ENCODE data around the gene MAP6. TPM values are rescaled to one million over a fixed set of nuclear protein-coding genes. Genes with fewer than 3 reads are reported as not detected.

MAP6 gene
- total RNA-seq, 6 experiments from 2014 or later: 0.26 to 0.86 (median 0.58) TPM

DNA sequence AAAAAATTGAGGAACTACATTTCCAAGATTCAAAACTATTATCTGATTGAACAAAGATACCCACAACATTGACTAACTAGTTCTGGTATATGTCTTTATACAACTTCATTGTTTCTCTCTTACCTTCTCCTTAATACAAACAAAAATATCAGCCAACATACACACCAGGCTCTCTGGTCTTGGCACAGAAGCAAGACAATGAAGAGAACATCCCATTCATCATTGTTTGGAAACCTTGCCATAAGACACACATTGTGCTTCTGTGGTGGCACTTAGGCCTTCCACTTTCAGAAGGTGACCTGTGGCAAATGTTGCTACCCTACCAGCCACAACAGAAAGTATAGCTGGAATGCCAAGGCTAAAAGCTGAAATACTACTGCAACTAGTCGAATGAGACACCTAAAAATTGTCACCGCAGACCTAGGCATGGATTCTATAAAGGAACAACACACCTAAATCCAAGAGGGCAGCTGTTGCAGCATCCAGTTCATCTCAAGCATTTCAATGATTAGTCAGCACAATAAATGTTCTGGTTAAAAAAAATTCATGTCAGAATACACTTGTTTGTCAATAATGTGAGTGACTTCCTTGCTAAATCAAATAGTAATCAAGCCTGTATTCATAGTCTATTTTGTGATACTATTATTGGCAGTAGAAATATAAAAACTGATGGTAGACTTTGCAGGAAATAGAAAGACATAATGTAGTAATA lies 26.3 kb downstream of the MAP6 start:
- WGBS (ENCODE audit: insufficient coverage, low coverage, low lambda C conversion rate, missing lambda C conversion rate): 78% methylated on average over 2 of the region's 2 CpGs
- no peak for DNase-seq
- intact Hi-C loops (cut with DNase I): no loop called here
- no peak for ATAC-seq
- Histone ChIP-seq H3K4me3 (no peak overlapping the region), H3K4me1 (no peaks in the 10 kb centered on the region), H3K9me3 (peaks cover 0 to 3% (median 0%) of the 10 kb centered on the region in 4 donors), H3K27me3 (no peaks in the 10 kb centered on the region), H3K36me3 (no peaks in the 10 kb centered on the region), H3K27ac (no peak overlapping the region)
- TF ChIP-seq, protein P1, sequence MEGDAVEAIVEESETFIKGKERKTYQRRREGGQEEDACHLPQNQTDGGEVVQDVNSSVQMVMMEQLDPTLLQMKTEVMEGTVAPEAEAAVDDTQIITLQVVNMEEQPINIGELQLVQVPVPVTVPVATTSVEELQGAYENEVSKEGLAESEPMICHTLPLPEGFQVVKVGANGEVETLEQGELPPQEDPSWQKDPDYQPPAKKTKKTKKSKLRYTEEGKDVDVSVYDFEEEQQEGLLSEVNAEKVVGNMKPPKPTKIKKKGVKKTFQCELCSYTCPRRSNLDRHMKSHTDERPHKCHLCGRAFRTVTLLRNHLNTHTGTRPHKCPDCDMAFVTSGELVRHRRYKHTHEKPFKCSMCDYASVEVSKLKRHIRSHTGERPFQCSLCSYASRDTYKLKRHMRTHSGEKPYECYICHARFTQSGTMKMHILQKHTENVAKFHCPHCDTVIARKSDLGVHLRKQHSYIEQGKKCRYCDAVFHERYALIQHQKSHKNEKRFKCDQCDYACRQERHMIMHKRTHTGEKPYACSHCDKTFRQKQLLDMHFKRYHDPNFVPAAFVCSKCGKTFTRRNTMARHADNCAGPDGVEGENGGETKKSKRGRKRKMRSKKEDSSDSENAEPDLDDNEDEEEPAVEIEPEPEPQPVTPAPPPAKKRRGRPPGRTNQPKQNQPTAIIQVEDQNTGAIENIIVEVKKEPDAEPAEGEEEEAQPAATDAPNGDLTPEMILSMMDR (IDR thresholded peaks at IDR 0.05): no peak
- no peak for TF ChIP-seq POLR2A (IDR thresholded peaks at IDR 0.05)

DNA sequence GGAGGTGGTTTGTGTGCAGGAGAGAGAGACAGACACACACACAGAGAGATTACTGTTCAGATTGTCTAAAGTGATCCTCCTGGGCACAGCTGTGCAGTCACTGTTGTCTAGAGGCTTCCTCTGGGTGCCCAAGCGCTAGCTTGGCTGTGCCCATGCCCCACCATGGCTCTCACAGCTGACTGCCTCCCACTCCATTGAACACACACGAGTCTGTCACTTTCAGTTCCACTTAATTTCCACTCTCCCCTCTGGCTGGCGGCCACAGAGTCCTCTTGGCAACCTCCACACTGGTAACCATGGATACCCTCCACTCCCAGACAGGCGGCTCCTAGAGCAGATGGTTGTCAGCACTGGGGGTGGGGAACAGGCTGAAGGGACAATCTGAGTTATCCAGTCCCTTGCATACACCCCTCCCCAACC lies 29.1 kb downstream of the MAP6 start:
- no peak overlapping the region for H3K4me3 ChIP-seq
- peak; percentile 57 to 75 (median 67) for DNase-seq
- H3K27ac ChIP-seq: no peak overlapping the region
- intact Hi-C loops (cut with DNase I): no loop called here
- no peaks in the 10 kb centered on the region for H3K36me3 ChIP-seq
- 28% methylated on average over 4 of the region's 4 CpGs for WGBS (ENCODE audit: insufficient coverage, low coverage, low lambda C conversion rate, missing lambda C conversion rate)
- no peak for TF ChIP-seq POLR2A (IDR thresholded peaks at IDR 0.05)
- TF ChIP-seq, protein P1 (IDR thresholded peaks at IDR 0.05): no peak
- H3K4me1 ChIP-seq: no peaks in the 10 kb centered on the region
- ATAC-seq: peak; percentile 80 to 90 (median 86)
- no peaks in the 10 kb centered on the region for H3K9me3 ChIP-seq
- no peaks in the 10 kb centered on the region for H3K27me3 ChIP-seq

DNA sequence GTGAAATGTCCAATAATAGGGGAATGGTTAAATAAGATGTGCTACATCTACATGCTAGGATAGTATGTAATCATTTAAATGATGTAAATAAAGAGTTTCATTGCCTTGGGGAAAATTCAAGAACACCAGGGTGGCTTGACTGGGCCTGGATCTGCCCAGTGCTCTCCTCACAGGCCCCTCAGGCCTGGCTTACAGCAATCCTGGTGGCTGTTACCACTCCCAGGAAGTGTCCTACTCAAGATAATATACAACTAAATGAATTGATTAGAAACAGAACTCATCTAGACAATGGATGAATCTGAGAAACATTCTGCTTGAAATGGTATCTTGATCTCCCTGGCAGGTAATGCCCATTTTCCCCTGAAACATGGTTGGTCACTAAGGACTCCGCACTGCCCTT lies 30.8 kb downstream of the MAP6 start:
- H3K9me3 ChIP-seq: no peaks in the 10 kb centered on the region

DNA sequence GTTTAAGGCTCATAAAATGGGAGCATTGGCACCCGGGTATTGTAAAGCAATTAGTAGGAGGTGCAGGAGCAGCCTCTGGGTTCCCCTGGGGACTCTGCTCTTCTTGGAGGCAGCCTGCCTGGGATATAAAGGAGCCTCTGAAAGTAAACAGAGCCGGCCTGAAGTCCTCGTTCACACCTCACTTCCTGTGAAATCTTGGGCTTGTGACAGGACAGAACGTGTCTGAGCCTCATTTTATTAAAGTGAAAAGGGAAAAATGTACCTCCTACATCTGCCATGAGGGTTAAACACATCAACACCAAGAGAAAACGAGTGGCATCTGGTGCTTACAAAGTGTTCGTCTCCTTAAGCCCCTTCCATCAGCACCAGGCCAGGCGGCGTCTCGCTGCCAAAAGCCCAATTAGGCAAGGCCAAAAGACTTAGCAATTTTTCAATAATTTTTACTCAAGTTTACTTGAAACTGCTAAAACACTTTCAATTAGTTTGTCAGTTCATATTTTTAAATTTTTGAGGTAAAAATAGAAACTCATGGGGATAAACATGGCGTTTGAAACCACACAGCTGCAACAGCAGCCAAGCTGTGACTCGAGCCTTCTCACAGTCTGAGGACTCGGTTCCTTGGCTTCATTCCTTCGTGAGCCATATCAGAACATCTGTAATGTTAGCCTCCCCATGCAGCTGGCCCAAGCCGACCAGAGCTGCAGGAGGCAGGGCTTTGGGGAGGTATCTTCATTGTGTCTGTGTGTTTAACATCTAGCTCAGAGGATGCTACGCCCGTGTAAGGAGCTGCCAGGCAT lies 33.6 kb downstream of the MAP6 start:
- 48% methylated on average over 11 of the region's 16 CpGs for WGBS (ENCODE audit: insufficient coverage, low coverage, low lambda C conversion rate, missing lambda C conversion rate)
- DNase-seq: no peak
- H3K4me1 ChIP-seq: no peaks in the 10 kb centered on the region
- ATAC-seq: no peak
- no peaks in the 10 kb centered on the region for H3K9me3 ChIP-seq
- no peaks in the 10 kb centered on the region for H3K36me3 ChIP-seq
- no peak overlapping the region for H3K27ac ChIP-seq
- TF ChIP-seq POLR2A (IDR thresholded peaks at IDR 0.05): no peak
- TF ChIP-seq, protein P1 (IDR thresholded peaks at IDR 0.05): no peak
- intact Hi-C loops (cut with DNase I): no loop called here
- H3K4me3 ChIP-seq: no peak overlapping the region
- H3K27me3 ChIP-seq: no peaks in the 10 kb centered on the region

More for the DNA sequence above, 30.8 kb downstream of the MAP6 start:
- no peak for DNase-seq
- TF ChIP-seq POLR2A (IDR thresholded peaks at IDR 0.05): no peak
- TF ChIP-seq, protein P1 (IDR thresholded peaks at IDR 0.05): no peak
- ATAC-seq: no peak
- Histone ChIP-seq H3K4me3 (no peak overlapping the region), H3K36me3 (no peaks in the 10 kb centered on the region), H3K27ac (no peak overlapping the region), H3K4me1 (no peaks in the 10 kb centered on the region), H3K27me3 (no peaks in the 10 kb centered on the region)
- intact Hi-C loops (cut with DNase I): no loop called here
- WGBS (ENCODE audit: insufficient coverage, low coverage, low lambda C conversion rate, missing lambda C conversion rate): 83% methylated on average over 1 of the region's 1 CpG

All from right lobe of liver (tissue), 6 donors.